GM19455 (cell line): ENCODE data around the gene FCHSD2.
"Not testable (repeated sequence)": the region's sequence is repeated elsewhere in the genome, so short reads cannot be mapped to it uniquely, and the experiment has no call there.

Experiments used
- ATAC-seq: cut with Tn5 transposase; IDR thresholded peaks from one replicate; pipeline ENCODE4 v1.9.1; 2021; ENCODE audit not compliant: unreplicated experiment

FCHSD2 gene

GRCh38 chr11:73017024-73017751 lies 124.9 kb downstream of the FCHSD2 start:
- ATAC-seq, result no peak

DNA sequence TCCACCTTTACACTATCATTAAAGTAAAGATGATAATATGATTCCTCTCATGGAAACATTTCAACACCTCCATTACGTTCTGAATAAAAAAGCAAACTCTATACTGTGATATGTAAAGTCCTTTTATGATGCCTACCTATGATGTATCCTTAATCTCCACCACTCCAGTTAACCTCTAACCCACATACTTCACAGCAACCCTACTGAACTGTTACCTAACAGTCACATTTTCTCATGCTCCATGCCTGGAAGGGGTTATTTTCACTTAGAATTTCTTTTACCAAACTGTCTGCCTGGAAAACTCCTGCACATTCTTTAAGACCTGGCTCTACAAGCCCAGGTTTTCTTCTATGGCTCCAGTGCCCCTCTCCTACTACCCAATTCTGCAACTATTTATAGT lies 129.1 kb downstream of the FCHSD2 start:
- no peak for ATAC-seq

- no peak for ATAC-seq
These were observed 129.8 kb downstream of the FCHSD2 start for GRCh38 chr11:73012121-73012863.

- ATAC-seq, result no peak
These were observed 130.8 kb downstream of the FCHSD2 start for GRCh38 chr11:73011126-73011817.

- no peak for ATAC-seq
These were observed 132.1 kb downstream of the FCHSD2 start for GRCh38 chr11:73009972-73010371.

DNA sequence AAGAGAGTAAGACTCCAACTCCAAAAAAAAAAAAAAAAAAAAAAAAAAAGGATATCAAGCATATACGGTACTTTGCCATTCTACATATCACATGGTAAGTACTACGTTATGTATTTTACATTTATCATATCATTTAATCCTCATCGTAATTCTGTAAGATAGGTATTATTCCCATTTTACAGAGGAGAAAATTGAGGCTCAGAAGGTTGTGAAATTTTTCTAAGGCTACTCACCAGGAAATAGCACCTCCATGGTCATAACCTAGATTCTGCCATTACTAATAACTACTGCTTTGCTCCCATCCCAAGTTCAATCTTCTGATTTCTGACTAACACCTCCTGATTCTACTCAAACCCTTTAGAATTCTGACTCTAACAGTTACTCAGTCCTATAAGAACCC lies 138.0 kb downstream of the FCHSD2 start:
- no peak for ATAC-seq

GRCh38 chr11:73003088-73003487 lies 139.0 kb downstream of the FCHSD2 start:
- no peak for ATAC-seq

GRCh38 chr11:73002214-73002613 lies 139.9 kb downstream of the FCHSD2 start:
- no peak for ATAC-seq

DNA sequence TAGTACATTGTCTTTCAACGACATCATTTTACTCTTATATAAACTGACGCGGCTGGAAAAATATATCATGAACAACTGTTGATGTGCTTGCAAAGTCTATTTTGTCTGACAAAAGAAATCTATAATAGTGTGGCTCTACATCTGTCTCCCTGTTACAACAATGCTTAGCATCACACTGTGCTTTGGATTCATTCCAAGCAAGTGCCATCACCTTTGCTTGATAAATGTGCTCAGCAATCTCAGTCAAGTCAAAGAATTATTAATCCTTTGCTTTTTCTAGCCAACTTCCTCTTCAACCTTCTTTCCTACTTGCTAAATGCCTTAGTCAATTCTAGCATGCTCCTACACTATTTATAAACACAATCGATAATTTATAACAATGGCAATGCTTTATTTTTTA lies 140.5 kb downstream of the FCHSD2 start:
- ATAC-seq, result no peak

GRCh38 chr11:72998676-72999075 lies 143.4 kb downstream of the FCHSD2 start:
- ATAC-seq, result no peak

GRCh38 chr11:72996959-72997358 lies 145.2 kb downstream of the FCHSD2 start:
- ATAC-seq, result no peak

DNA sequence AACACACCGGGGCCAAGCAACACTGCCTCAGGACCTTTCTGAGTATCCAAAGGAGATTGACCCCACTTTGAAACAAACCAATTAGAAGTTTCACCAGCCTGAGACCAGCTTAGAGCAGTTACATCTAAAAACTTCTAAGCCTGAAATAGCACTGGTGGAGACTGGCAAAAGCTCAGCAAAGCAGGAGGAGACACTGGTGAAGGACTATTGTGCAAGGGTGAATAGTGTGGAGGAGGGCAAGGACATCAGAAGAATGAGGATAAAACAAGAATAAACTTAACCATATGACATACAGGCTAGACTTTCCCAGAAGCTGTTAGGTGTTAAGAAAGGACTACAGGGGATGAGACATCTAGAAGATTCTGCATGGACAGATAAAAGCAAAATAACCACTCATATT lies 152.4 kb downstream of the FCHSD2 start:
- no peak for ATAC-seq

GRCh38 chr11:72988821-72989220 lies 153.3 kb downstream of the FCHSD2 start:
- ATAC-seq, result no peak

GRCh38 chr11:72985645-72986044 lies 156.5 kb downstream of the FCHSD2 start:
- ATAC-seq, result no peak

GRCh38 chr11:72984453-72985077 lies 157.6 kb downstream of the FCHSD2 start:
- ATAC-seq, result no peak

- no peak for ATAC-seq
These were observed 158.6 kb downstream of the FCHSD2 start for GRCh38 chr11:72983560-72983959.

DNA sequence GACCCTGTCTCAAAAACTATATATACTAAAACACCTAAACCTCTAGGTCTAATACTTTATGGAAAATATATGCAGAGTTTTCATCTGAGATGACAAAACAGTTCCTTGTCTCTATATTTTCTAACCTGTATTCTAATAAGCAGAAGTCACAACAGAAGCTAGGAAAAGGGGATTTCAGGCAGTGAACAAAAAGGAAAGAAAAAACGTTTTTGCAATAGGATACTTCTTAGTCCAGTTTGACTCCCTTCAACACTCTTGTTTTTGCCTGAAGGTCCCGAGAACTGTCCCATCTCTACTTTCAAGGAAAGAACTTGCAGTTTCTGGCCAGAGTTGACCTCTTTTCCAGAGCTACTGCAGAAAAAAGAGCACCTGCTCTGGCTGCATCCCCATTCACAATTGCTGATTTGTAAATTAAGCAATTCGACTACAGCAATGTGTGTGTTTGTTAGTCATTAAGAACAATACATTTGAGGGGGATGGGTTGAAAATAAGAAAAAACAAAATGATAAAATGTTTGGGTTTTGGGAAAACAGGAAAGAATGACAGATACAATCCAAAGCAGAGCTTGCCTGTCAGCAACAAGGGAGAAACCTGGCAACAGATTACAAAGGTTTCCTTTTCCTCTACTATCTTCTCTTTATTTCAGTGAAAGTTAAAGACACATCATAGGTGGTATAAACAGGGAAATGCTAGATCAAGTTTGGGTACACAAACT lies 160.0 kb downstream of the FCHSD2 start:
- ATAC-seq, result no peak

GRCh38 chr11:72981080-72981479 lies 161.0 kb downstream of the FCHSD2 start:
- ATAC-seq, result no peak

GRCh38 chr11:72977782-72978181 lies 164.3 kb downstream of the FCHSD2 start:
- ATAC-seq, result not testable (repeated sequence)

DNA sequence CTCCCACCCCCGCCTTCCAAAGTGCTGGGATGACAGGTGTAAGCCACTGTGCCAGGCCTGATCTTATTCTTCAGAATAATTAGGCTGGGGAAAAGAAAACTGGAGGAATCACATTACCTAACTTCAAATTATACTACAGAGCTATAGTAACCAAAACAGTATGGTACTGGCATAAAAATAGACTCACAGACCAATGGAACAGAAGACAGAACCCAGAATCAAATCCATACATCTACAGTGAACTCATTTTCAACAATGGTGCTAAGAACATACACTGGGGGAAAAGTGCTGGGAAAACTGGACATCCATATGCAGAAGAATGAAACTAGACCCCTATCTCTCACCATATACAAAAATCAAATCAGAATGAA lies 165.6 kb downstream of the FCHSD2 start:
- not testable (repeated sequence) for ATAC-seq
